ENCODE data around the gene OSBPL6. TPM values are rescaled to one million over a fixed set of nuclear protein-coding genes. Genes with fewer than 3 reads are reported as not detected.
"Not testable (repeated sequence)": the region's sequence is repeated elsewhere in the genome, so short reads cannot be mapped to it uniquely, and the experiment has no call there.

The OSBPL6 gene
- total RNA-seq, 1 experiment from 2014 or later = 11.9 TPM

DNA sequence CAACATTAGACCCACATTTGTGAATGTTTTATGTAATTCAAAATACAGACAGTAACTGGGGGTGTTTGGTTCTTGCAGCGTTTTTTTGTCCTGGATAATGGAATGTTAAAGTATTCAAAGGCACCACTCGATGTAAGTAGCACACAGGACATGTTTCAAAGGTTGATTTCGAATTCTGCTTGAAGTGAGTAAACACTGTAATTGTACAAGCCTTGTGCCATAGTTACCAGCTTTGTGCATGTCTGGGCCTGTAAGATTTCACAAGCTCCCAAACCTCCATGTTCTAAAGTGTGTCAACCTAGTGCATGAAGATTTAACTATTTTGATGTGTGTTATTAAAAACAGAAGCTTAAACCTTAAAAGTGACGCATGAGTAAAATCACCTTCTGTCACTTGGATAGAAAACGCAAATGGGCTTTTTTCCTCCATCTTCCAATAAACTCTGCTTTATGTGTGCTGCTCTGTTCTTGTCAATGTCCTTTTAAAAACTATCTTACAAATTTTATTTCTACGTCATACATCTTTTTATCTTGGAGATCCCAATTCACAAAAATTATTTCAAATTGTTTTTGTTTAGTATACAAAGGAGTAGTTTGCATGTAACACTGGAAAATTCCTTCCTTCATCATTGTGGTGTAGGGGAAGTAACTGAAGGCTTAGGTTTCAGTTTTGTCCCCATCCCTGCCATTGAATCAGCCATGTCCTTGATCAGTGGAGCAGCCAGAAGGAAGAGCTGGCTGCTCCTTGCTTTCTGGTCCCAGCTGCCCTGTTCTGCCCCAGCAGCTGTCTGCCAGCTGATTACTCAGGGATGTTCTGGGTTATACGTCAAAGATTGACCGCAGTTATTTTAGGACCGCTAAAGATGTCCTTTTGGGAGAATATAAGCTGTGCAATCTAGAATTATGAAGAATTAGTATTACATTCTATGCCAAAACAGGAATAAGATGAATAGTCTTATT, 137.4 kb downstream of the OSBPL6 start:
- DNase-seq (ENCODE audit: extremely low read depth, low read depth) = no peak

DNA sequence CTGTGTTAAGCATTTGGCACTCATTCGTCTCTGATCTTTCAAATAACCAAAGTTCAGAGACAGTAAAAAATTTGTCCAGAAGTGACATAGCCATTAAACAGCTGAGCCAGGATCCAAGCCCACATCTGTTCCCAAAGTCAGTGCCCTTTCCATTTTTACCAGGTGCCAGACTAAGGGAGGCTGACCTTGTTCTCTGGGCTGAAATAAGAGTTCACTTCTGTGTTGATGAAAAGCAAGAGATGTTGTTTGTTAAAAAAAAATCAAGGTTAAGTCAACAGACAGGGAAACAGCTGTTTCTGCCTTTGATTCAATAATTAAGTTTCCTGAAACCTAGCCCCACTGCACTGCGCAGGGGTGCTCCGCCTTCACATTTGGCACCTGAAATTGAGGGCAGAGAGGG, 139.5 kb downstream of the OSBPL6 start:
- DNase-seq (ENCODE audit: extremely low read depth, low read depth) = no peak

DNA sequence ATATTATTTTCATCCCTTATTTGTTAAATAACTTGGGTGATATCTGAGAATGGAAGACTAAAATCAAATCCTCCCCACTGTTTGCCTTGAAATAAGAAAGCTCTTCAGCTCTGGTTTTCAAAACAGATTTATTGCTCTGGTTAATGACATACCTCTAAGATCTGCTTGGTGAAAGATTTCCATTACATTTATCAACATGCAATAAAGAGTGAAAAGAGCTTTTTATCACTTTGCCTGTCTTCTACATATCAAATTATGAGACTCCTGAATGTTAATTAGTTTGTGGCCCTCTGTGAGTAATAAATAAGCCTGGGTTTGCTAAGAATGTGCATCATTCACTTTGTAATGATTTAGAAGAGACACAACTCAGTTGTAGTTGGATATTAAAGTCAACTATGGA, 140.9 kb downstream of the OSBPL6 start:
- DNase-seq (ENCODE audit: extremely low read depth, low read depth) = no peak

DNA sequence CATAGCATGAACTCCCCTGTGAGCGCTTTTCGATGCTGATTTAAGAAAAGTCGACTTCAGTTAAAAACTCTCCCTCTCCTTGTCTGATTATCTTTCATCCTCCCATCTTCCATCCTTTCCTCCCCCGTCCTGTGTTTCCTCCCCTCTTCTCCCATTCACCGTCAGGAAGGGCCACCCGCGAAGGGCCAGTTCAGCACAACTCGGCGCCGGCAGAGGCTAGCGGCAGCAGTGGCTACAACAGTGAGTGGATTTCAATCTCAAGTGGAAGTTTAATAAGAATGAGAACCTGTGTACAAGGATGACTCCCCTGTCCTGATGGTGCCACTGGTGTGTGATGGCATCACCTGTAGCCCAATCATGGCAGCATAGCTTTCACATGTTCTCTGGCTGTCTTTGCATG, 149.8 kb downstream of the OSBPL6 start:
- DNase-seq (ENCODE audit: extremely low read depth, low read depth) = no peak

DNA sequence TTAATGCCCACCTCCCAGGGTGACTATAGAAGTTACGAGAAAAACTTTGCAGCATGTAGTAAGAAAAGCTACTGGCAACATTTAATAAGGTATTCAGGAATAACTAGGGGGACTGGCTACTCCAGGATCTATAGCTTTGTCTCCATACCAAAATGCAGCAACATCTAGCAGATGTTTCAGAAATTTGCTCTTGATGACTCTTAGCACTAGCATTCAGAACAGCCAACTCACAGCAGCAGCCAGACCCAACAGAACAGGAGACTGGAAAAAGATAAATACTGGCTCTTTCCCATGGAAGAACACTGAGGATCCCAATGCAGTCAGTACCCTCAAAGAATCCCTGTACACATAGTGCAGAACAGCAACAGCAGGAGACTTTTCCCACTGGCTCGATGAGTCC, 151.6 kb downstream of the OSBPL6 start:
- no peak for DNase-seq (ENCODE audit: extremely low read depth, low read depth)

DNA sequence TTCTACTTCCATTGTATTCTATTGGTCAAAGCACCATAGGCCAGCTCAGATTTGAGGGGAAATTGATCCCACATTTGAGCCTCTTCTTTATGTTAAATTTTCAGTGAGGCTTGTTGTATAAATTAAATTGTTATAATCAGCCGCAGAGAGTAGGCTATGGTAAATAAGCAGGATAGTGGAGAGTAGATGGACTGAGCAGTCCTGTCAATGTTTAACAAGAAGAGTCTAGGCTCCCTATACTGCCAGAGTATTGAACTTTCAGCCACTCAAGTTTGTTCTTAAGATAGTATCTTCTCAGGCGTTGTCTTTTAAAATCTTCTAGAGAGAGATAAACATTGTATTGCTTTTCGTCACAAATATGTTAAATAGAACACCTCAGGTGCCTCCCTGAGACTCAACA, 155.7 kb downstream of the OSBPL6 start:
- no peak for DNase-seq (ENCODE audit: extremely low read depth, low read depth)

DNA sequence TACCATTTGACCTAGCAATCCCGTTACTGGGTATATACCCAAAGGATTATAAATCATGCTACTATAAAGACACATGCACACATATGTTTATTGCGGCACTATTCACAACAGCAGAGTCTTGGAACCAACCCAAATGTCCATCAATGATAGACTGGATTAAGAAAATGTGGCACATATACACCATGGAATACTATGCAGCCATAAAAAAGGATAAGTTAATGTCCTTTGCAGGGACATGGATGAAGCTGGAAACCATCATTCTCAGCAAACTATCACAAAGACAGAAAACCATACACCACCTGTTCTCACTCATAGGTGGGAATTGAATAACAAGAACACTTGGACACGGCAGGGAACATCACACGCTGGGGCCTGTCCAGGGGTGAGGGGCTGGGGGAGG, 163.4 kb downstream of the OSBPL6 start:
- not testable (repeated sequence) for DNase-seq (ENCODE audit: extremely low read depth, low read depth)

DNA sequence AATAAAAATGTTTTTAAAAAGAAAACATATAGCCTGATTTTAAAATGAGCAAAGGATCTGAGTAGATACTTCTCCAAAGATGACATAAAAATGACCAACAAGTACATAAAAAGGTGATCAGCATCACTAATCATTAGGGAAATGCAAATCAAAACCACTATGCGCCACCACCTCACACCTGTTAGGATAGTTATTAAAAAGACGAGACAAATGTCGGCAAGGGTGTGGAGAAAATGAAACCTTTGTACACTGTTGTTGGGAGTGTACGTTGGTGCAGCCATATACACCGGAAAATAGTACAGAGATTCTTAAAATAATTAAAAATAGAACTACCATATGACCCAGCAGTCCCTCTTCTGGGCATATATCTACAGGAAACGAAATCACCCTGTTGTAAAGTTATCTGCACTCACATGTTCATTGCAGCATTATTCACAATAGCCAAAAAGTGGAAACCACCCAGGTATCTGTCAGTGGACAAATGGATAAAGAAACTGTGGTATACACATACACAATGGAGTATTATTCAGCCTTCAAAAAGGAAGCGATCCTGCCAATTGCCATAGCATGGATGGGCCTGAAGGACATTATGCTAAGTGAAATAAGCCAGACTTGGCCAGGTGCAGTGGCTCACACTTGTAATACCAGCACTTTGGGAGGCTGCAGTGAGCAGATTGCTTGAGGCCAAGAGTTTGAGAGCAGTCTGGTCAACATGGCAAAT, 165.0 kb downstream of the OSBPL6 start:
- no peak for DNase-seq (ENCODE audit: extremely low read depth, low read depth)

DNA sequence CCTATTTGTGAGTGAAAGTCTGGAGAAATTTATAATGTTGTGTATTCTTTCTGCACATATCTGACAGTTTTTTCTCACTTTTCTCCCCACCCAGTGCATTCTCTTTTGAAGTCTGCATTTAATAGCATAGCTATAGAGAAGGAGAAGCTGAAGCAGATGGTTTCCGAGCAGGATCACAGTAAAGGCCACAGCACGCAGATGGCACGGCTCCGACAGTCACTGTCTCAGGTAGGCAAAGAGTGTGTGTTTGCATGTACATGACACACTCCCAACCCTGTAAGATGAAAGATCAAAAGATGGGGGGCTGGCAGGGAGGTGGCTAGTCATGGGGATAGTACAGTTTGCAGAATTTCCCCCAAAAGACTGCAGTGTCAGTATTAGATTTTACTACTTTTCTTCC, 167.3 kb downstream of the OSBPL6 start:
- no peak for DNase-seq (ENCODE audit: extremely low read depth, low read depth)

DNA sequence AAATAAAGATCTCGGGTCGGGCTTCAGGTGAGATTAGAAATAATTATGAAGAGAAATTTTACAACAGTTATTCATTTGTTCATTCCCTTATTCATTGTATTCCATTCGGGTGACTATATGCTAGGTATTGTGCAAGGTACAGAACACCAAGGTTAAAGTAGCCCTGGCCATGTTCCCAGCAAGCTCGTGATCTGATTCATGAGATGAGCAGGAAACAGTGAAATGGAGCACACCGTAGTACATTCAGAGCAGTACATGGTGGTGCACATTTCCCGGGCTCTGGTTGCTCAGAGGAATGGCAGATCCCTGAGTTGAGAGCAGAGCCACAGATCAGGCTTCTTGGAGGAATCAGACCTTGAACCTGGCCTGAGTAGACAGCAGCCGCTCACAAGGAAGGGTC, 168.9 kb downstream of the OSBPL6 start:
- no peak for DNase-seq (ENCODE audit: extremely low read depth, low read depth)

DNA sequence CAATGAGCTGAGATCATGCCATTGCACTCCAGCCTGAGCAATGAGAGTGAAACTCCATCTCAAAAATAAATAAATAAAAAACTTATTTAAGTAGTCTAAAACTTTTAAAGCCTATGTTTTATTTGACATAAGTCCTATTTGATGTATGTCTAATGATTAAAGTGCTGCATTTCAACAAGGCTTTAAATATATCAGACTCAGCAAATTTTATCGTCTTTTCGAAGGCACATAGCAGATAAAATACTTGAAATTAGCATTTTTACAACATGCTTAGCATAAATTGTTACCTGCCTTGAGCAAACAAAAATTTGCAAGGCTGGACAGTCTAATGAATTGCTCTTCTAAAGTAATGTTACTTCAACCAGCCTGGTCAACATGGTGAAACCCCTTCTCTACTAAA, 170.8 kb downstream of the OSBPL6 start:
- no peak for DNase-seq (ENCODE audit: extremely low read depth, low read depth)

DNA sequence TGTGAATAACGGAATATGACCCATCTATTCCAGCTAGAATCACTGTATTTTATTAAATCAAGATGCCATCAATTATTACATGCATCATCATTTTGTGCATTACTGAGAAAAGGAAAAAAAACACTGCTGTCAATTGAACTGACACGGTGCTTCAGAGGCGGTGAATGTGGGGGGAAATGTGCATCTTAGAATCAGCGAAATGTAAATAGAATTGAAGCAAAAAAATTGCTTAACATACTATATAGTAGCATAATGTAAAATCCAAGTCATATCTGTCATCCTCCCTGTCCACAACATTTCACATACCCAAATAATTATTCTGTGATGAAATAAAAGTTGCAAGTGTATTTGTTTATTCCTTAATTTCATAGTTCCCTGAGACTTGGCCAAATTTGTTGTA, 172.1 kb downstream of the OSBPL6 start:
- DNase-seq (ENCODE audit: extremely low read depth, low read depth) = no peak

DNA sequence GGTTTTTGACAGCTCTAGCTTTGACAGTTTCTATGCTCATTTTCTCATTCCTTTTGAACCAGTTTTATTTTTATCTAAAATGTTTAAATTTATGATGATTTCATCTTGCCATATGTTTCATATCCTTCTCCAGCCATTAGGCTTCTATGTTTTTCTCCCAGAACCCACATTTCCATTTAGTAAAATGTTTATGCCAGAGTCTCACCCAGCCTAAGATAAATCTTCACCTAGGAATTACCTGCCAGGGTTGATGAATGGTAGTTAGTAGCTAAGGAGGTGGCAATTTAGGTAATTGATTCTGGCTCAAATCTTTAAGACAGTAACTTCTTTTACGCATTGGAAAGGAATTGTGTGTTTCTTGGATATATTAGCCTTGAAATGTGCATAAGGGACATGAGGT, 173.0 kb downstream of the OSBPL6 start:
- DNase-seq (ENCODE audit: extremely low read depth, low read depth) = no peak

DNA sequence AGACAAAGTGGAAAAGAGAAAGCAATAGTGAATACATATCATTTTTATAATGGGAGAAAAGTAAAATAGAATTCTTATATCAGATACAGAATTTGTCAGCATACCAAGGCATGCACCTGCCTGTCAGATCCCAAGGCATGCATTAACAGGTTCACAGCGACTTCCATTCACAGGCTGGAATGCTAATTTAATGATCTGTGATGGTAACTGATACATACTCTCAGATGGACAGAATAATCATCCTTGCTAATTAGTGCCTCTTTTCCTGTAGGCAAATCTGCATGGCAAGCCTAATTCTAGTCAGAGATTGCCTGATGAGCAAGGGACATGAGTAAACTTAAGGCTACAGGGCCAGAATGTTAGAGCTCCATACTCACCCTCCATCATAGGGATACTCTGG, 180.6 kb downstream of the OSBPL6 start:
- DNase-seq (ENCODE audit: extremely low read depth, low read depth) = no peak

DNA sequence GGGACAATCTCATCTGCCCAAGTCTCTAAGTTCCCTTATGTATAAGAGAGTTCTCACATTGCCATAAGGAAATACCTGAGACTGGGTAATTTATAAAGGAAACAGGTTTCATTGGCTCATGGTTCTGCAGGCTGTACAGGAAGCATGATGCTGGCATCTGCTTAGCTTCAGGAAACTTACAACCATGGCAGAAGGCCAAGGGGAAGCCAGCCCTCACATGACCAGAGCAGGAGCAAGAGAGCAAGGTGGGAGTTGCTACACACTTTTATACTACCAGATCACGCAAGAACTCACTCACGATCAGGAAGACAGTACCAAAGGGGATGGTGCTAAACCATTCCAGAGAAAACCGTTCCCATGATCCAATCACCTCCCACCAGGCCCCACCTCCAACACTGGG, 182.7 kb downstream of the OSBPL6 start:
- DNase-seq (ENCODE audit: extremely low read depth, low read depth) = no peak

DNA sequence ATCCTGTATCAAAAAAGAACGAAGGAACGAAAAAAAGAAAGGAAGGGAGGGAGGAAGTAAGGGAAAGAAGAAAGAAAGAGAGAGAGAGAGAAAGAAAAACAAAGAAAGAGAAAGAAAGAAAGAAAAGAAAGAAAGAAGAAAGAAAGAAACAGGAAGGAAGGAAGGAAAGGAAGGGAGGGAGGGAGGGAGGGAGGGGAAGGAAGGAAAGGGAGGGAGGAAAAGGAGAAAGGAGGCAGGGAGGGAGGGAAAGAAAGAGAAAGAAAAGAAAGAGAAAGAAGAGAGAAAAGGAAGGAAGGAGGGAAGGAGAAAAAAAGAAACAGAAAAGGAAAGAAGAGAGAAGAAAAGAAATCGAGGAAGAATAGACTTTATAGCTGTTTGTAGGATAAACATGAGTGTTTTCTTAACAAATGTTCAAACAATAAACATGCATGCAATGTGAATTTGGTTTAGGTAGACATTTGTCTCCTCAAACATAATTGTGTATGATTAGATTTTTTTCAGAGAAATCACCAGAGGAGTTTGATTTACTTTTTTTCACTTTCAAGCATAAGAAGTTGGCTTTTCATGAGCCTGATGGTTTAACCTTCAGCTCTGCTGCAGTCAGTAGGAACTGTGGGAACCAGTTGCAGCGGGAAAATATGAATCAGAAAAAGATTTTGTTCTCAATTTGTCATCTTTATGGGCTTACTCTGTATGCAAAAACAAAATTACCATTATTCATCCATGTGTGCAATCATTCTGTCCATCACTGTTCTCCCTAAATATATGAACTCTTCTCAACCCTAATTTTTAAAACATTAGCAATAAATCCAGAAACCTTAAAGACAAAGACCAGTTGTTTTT, 185.1 kb downstream of the OSBPL6 start:
- DNase-seq (ENCODE audit: extremely low read depth, low read depth) = no peak

DNA sequence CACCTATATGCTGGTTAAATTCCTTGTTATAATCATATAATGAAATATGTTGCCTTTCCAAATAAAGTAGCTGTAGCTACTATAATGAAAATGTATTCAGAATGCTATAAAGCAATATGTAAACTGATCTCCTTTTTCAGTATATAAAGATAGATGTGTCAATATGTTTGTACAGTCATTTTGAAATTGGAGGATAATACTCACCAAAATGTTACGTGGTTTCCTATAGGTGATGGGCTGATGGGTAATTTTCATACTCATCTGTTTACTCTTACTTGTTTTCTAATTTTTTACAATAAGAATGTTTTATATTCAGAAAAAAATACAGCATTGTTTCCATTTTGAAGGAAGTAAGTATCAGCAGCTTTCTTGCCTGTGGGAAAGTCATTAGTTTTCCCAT, 186.5 kb downstream of the OSBPL6 start:
- no peak for DNase-seq (ENCODE audit: extremely low read depth, low read depth)

DNA sequence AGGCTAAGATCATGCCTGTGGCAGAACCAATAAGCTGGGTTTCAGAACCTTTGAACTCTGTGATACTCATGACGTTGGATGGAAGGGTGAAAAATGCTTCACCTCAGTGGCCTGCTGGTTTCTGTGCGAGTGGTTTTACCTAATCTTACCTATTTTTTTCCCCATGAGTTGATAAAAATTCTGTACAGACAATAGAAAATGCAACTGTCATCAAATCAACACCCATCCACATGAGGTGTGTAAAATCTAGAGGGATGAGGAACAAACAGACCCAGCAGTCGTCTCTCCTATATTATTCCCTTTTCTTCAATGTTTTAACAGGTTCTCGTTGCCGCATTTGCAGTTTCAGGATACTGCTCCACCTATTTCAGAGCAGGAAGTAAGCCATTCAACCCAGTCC, 189.4 kb downstream of the OSBPL6 start:
- DNase-seq (ENCODE audit: extremely low read depth, low read depth) = no peak

DNA sequence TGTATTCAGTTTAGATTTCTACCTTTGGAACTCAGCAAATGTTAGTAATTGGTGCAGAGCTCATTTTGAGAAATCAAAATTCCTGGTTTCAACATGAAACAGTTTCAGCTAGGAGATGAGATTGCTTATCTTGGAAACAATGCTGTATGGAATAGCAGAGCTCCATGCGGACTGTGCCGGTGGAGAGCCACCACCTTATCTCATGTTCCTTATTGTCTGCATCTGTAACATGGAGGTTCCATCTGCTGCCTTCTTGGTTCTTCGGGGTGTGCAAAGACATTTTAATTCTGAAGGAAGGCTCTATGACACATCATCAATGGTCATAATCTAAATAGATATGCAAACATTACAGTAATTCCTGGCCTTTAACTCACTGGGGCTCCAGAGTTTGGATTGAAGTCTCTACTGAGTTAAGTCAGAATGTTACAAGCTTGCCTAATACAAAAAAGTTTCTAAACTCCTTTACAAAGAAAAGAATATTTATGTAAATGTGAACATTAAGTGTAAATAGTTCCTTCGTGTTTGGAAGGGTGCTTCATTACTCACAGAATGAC, 191.4 kb downstream of the OSBPL6 start:
- no peak for DNase-seq (ENCODE audit: extremely low read depth, low read depth)

DNA sequence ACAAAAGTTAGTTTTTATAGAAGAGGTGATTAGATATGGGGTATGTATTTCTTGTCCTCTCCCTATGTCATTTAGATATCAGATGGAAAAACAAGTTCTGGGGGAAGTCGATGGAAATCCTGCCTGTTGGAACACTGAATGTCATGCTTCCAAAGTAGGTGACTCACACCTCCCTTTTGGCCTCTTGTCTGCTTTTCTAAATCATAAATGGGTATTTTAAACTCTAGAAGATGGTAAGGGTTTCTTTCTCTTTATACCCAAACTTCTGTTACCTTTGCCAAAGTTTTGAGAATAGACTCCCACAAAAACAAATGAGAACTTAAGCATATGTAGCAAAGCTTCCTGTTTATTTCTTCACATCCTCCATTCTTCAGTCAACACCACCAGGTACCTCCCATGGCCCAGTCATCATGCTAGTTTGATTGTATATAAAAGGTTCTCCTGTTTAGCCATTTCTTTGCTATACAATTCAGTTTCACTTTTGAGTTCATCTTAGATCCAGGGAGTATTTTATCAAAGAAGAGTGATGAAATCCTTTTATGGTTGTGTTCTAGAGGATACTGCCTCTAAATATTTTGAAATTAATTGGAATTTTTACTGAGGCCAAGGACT, 192.8 kb downstream of the OSBPL6 start:
- DNase-seq (ENCODE audit: extremely low read depth, low read depth) = no peak

All from NCI-H460 (cell line).